AG20443 (cell line): ENCODE measurements around the gene SH3BP2.

Experiments used
- DNase-seq: peaks from one replicate; pipeline ENCODE4 v3.0.0; 2012; ENCODE audit warnings: low spot score, mixed read lengths

The SH3BP2 gene

GRCh38 chr4:2856266-2856665 lies 63.4 kb downstream of the SH3BP2 start:
- DNase-seq, result no peak

- DNase-seq, result no peak
These were observed 64.6 kb downstream of the SH3BP2 start for GRCh38 chr4:2857349-2857927.

- peak; percentile 55 for DNase-seq
These were observed 65.7 kb downstream of the SH3BP2 start for GRCh38 chr4:2858451-2859217.

GRCh38 chr4:2859514-2859913 lies 66.6 kb downstream of the SH3BP2 start:
- DNase-seq, result no peak

GRCh38 chr4:2860391-2861348 lies 67.8 kb downstream of the SH3BP2 start:
- DNase-seq, result no peak

- DNase-seq, result peak; percentile 33
These were observed 68.9 kb downstream of the SH3BP2 start for GRCh38 chr4:2861631-2862436.

GRCh38 chr4:2862528-2862927 lies 69.6 kb downstream of the SH3BP2 start:
- peak; percentile 71 for DNase-seq

- no peak for DNase-seq
These were observed 70.8 kb downstream of the SH3BP2 start for GRCh38 chr4:2863649-2864048.

- no peak for DNase-seq
These were observed 72.4 kb downstream of the SH3BP2 start for GRCh38 chr4:2865196-2865780.

- no peak for DNase-seq
These were observed 73.4 kb downstream of the SH3BP2 start for GRCh38 chr4:2866160-2866861.

GRCh38 chr4:2866891-2867290 lies 74.0 kb downstream of the SH3BP2 start:
- DNase-seq, result no peak

GRCh38 chr4:2867758-2868491 lies 75.0 kb downstream of the SH3BP2 start:
- DNase-seq, result peak; percentile 56

- DNase-seq, result no peak
These were observed 76.1 kb downstream of the SH3BP2 start for GRCh38 chr4:2868877-2869487.

GRCh38 chr4:2869659-2870058 lies 76.8 kb downstream of the SH3BP2 start:
- DNase-seq, result no peak

GRCh38 chr4:2870082-2870481 lies 77.2 kb downstream of the SH3BP2 start:
- DNase-seq, result no peak

GRCh38 chr4:2871466-2871865 lies 78.6 kb downstream of the SH3BP2 start:
- no peak for DNase-seq

- DNase-seq, result no peak
These were observed 79.0 kb downstream of the SH3BP2 start for GRCh38 chr4:2871911-2872310.

- no peak for DNase-seq
These were observed 80.4 kb downstream of the SH3BP2 start for GRCh38 chr4:2873329-2873728.

- no peak for DNase-seq
These were observed 82.0 kb downstream of the SH3BP2 start for GRCh38 chr4:2874861-2875260.

- DNase-seq, result no peak
These were observed 82.7 kb downstream of the SH3BP2 start for GRCh38 chr4:2875556-2875955.
